ENCODE results near the gene SLC25A1.

The SLC25A1 gene

GRCh38 chr22:19139974-19140373 is 38.6 kb downstream of the SLC25A1 start:
- no peak for DNase-seq (ENCODE audit: low read depth in 1 of 2, low spot score in 1 of 2)

GRCh38 chr22:19139001-19139356 is 39.6 kb downstream of the SLC25A1 start:
- DNase-seq (ENCODE audit: low read depth in 1 of 2, low spot score in 1 of 2), result no peak

GRCh38 chr22:19138217-19139000 is 40.1 kb downstream of the SLC25A1 start:
- no peak for DNase-seq (ENCODE audit: low read depth in 1 of 2, low spot score in 1 of 2)

GRCh38 chr22:19137384-19138216 is 40.9 kb downstream of the SLC25A1 start:
- DNase-seq (ENCODE audit: low read depth in 1 of 2, low spot score in 1 of 2), result no peak

- no peak for DNase-seq (ENCODE audit: low read depth in 1 of 2, low spot score in 1 of 2)
These were observed 41.6 kb downstream of the SLC25A1 start for GRCh38 chr22:19136915-19137314.

GRCh38 chr22:19134874-19135273 is 43.7 kb downstream of the SLC25A1 start:
- no peak for DNase-seq (ENCODE audit: low read depth in 1 of 2, low spot score in 1 of 2)

- DNase-seq (ENCODE audit: low read depth in 1 of 2, low spot score in 1 of 2), result no peak
These were observed 44.2 kb downstream of the SLC25A1 start for GRCh38 chr22:19134176-19134831.

GRCh38 chr22:19133561-19133960 is 45.0 kb downstream of the SLC25A1 start:
- DNase-seq (ENCODE audit: low read depth in 1 of 2, low spot score in 1 of 2), result no peak

- no peak for DNase-seq (ENCODE audit: low read depth in 1 of 2, low spot score in 1 of 2)
These were observed 45.7 kb downstream of the SLC25A1 start for GRCh38 chr22:19132693-19133400.

- no peak for DNase-seq (ENCODE audit: low read depth in 1 of 2, low spot score in 1 of 2)
These were observed 46.4 kb downstream of the SLC25A1 start for GRCh38 chr22:19132153-19132552.

GRCh38 chr22:19131685-19132015 is 46.9 kb downstream of the SLC25A1 start:
- no peak for DNase-seq (ENCODE audit: low read depth in 1 of 2, low spot score in 1 of 2)

- DNase-seq (ENCODE audit: low read depth in 1 of 2, low spot score in 1 of 2), result no peak
These were observed 47.4 kb downstream of the SLC25A1 start, which contains the start of gene TSSK2 for GRCh38 chr22:19130959-19131684. TSS of gene TSSK2 (plus strand) at chr22:19131308. CDS start at chr22:19131400, 92 bp downstream.

GRCh38 chr22:19129871-19130270 is 48.7 kb downstream of the SLC25A1 start:
- DNase-seq (ENCODE audit: low read depth in 1 of 2, low spot score in 1 of 2), result no peak

GRCh38 chr22:19128946-19129727 is 49.4 kb downstream of the SLC25A1 start:
- no peak for DNase-seq (ENCODE audit: low read depth in 1 of 2, low spot score in 1 of 2)

- no peak for DNase-seq (ENCODE audit: low read depth in 1 of 2, low spot score in 1 of 2)
These were observed 50.5 kb downstream of the SLC25A1 start for GRCh38 chr22:19128009-19128401.

- DNase-seq (ENCODE audit: low read depth in 1 of 2, low spot score in 1 of 2), result no peak
These were observed 51.1 kb downstream of the SLC25A1 start for GRCh38 chr22:19127329-19128008.

- DNase-seq (ENCODE audit: low read depth in 1 of 2, low spot score in 1 of 2), result no peak
These were observed 51.9 kb downstream of the SLC25A1 start for GRCh38 chr22:19126309-19127273.
